ENCODE measurements around the gene NAT9.
A peak's percentile ranks its signal among the peaks of the same experiment; 100 is the strongest.

The NAT9 gene

DNA sequence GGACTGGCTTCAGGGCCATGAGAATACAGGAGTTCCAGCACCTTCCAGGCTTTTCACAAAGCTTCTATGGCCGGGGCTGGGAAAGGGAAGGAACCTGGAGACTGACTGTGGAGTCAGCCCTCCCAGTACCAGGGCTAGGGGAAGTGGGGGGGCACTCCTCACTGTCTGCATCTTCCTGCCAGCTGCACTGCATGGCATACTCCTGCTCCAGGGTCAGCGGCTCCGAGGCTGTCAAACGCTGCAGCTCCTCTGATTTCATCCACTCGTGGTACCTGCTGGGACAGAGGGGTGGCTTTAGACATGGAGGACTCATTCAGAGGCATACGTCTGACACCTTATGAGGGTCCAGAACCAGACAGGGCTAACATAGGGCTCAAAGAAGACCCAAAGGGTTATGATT is 2.7 kb downstream of the NAT9 start:
- no peak for TF ChIP-seq FOXM1 (IDR thresholded peaks at IDR 0.05; ENCODE audit: borderline replicate concordance, low read depth)
- no peak for TF ChIP-seq CEBPB (IDR thresholded peaks at IDR 0.05)
- no peak for TF ChIP-seq TCF12 (IDR thresholded peaks at IDR 0.05; ENCODE audit: low read depth)
- TF ChIP-seq EP300 (IDR thresholded peaks at IDR 0.05; ENCODE audit: borderline replicate concordance), result no peak
- no peak for TF ChIP-seq TEAD4 (IDR thresholded peaks at IDR 0.05)
- TF ChIP-seq, protein P1, sequence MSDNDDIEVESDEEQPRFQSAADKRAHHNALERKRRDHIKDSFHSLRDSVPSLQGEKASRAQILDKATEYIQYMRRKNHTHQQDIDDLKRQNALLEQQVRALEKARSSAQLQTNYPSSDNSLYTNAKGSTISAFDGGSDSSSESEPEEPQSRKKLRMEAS (IDR thresholded peaks at IDR 0.05), result no peak
- no peak for TF ChIP-seq RAD21 (IDR thresholded peaks at IDR 0.05; ENCODE audit: low read depth)
- no peak for TF ChIP-seq TAF1 (IDR thresholded peaks at IDR 0.05; ENCODE audit: low read depth)
- TF ChIP-seq, protein P2, sequence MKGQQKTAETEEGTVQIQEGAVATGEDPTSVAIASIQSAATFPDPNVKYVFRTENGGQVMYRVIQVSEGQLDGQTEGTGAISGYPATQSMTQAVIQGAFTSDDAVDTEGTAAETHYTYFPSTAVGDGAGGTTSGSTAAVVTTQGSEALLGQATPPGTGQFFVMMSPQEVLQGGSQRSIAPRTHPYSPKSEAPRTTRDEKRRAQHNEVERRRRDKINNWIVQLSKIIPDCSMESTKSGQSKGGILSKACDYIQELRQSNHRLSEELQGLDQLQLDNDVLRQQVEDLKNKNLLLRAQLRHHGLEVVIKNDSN (IDR thresholded peaks at IDR 0.05), result no peak
- no peak for TF ChIP-seq YY1 (IDR thresholded peaks at IDR 0.05; ENCODE audit: low read depth)

DNA sequence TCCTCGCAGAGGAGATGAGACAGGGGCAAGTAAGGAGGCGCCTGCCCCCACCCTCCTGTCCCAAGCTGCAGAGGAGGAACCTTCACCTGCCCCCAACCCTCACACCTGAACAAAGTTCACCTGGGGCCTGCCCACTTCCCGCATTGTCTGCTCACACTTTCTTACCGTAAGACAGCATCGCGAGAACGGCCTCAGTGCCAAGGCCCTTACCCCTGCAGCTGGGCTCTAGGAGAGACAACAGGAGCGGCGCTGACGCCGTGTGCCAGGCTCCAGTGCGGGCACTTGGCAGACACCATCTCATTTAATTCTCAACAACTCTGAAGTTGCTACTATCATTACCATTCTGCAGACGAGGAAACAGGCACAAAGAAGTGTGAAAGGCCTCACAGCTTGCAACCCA is 4.1 kb downstream of the NAT9 start:
- TF ChIP-seq YY1 (IDR thresholded peaks at IDR 0.05; ENCODE audit: low read depth) (no peak), EP300 (IDR thresholded peaks at IDR 0.05; ENCODE audit: borderline replicate concordance) (no peak), TAF1 (IDR thresholded peaks at IDR 0.05; ENCODE audit: low read depth) (no peak), TEAD4 (IDR thresholded peaks at IDR 0.05) (no peak), ZBTB7A (IDR thresholded peaks at IDR 0.05; ENCODE audit: low read depth) (no peak), CEBPB (IDR thresholded peaks at IDR 0.05) (no peak), RAD21 (IDR thresholded peaks at IDR 0.05; ENCODE audit: low read depth) (no peak), FOXM1 (IDR thresholded peaks at IDR 0.05; ENCODE audit: borderline replicate concordance, low read depth) (no peak), CREB1 (IDR thresholded peaks at IDR 0.05; ENCODE audit: low read depth) (no peak), EGR1 (IDR thresholded peaks at IDR 0.05) (no peak), TCF12 (IDR thresholded peaks at IDR 0.05; ENCODE audit: low read depth) (no peak), NFIC (IDR thresholded peaks at IDR 0.05) (no peak)
- TF ChIP-seq, protein P1 (IDR thresholded peaks at IDR 0.05), result no peak
- TF ChIP-seq, protein P2 (IDR thresholded peaks at IDR 0.05), result no peak
- TF ChIP-seq, protein P3, sequence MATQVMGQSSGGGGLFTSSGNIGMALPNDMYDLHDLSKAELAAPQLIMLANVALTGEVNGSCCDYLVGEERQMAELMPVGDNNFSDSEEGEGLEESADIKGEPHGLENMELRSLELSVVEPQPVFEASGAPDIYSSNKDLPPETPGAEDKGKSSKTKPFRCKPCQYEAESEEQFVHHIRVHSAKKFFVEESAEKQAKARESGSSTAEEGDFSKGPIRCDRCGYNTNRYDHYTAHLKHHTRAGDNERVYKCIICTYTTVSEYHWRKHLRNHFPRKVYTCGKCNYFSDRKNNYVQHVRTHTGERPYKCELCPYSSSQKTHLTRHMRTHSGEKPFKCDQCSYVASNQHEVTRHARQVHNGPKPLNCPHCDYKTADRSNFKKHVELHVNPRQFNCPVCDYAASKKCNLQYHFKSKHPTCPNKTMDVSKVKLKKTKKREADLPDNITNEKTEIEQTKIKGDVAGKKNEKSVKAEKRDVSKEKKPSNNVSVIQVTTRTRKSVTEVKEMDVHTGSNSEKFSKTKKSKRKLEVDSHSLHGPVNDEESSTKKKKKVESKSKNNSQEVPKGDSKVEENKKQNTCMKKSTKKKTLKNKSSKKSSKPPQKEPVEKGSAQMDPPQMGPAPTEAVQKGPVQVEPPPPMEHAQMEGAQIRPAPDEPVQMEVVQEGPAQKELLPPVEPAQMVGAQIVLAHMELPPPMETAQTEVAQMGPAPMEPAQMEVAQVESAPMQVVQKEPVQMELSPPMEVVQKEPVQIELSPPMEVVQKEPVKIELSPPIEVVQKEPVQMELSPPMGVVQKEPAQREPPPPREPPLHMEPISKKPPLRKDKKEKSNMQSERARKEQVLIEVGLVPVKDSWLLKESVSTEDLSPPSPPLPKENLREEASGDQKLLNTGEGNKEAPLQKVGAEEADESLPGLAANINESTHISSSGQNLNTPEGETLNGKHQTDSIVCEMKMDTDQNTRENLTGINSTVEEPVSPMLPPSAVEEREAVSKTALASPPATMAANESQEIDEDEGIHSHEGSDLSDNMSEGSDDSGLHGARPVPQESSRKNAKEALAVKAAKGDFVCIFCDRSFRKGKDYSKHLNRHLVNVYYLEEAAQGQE (IDR thresholded peaks at IDR 0.05; ENCODE audit: low read depth), result no peak

DNA sequence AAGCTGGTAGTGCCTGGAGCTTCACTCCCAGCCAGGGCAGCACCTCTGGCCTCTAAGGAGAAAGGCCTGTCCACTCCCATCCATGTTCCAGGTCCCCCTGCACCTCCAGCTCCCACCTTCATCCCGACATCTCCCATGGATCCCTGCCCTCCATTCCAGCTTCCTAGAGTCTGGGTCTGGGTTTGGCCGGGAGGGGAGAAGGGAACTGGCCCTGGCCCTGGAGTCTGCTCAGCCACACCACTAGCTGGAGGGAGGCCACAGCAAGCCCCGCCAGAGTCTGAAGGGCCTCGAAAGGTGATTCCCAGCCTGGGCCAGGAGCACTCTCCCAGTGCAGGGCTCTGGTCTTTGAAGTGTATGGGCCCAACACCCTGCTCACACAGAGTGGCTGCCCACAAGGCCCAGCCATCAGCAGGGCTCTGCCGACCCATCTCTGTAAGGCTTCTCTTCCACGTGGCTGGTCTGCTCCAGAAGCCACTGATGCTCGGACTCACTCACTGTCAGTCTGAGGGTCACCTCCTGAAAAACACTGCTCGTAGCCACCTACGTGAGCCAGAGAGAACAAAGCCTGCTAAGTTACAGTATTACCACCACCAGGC is 4.7 kb downstream of the NAT9 start:
- no peak for TF ChIP-seq RAD21 (IDR thresholded peaks at IDR 0.05; ENCODE audit: low read depth)
- TF ChIP-seq CEBPB (IDR thresholded peaks at IDR 0.05), result no peak
- TF ChIP-seq EGR1 (IDR thresholded peaks at IDR 0.05), result no peak
- no peak for TF ChIP-seq TAF1 (IDR thresholded peaks at IDR 0.05; ENCODE audit: low read depth)
- TF ChIP-seq YY1 (IDR thresholded peaks at IDR 0.05; ENCODE audit: low read depth), result no peak
- TF ChIP-seq ZBTB7A (IDR thresholded peaks at IDR 0.05; ENCODE audit: low read depth), result no peak
- no peak for TF ChIP-seq TEAD4 (IDR thresholded peaks at IDR 0.05)
- no peak for TF ChIP-seq TCF12 (IDR thresholded peaks at IDR 0.05; ENCODE audit: low read depth)
- TF ChIP-seq CREB1 (IDR thresholded peaks at IDR 0.05; ENCODE audit: low read depth), result no peak
- no peak for TF ChIP-seq NFIC (IDR thresholded peaks at IDR 0.05)
- TF ChIP-seq, protein P3 (IDR thresholded peaks at IDR 0.05; ENCODE audit: low read depth), result no peak
- no peak for TF ChIP-seq EP300 (IDR thresholded peaks at IDR 0.05; ENCODE audit: borderline replicate concordance)
- TF ChIP-seq, protein P1 (IDR thresholded peaks at IDR 0.05), result no peak
- TF ChIP-seq, protein P2 (IDR thresholded peaks at IDR 0.05), result no peak
- no peak for TF ChIP-seq FOXM1 (IDR thresholded peaks at IDR 0.05; ENCODE audit: borderline replicate concordance, low read depth)

DNA sequence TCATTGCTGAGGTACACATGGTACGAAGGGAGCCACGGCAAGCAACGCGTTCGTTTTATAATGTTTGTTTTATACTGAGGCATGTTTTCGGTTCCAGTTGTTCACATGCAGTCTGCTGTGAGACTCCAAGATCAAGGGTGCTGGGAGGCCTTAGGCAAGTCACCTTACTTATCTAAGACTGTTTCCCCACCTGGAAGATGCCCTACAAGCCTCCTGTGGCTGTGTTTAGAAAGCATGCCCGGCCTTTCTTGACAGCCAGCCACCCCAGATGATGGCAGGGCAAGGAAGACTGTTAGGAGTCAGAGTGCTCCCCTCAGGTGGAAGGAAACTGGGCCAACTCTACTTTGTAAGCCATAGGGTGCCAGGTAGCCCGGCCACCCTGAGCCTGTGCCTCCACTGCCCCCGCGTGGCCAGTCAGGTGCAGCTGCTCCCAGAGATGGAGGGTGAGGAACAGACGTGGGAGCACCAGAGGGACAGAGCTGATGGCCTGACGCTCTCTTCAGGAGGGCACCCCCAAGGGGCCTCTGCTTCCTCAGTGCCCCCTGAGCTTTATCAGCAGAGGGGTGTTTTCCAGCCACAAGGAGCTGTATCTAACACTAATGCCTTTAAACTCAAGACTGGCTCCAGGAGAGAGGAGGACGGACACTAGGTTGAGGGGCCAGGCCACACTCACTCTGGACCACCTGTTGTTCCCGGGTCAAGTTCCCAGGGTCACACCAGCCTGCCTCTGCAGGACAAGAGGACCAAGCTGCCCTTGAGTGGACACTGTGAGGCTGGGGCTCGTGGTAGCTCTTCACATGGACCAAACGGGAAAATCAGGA is 5.4 kb downstream of the NAT9 start:
- TF ChIP-seq RAD21 (IDR thresholded peaks at IDR 0.05; ENCODE audit: low read depth) (peak; percentile 97), EGR1 (IDR thresholded peaks at IDR 0.05) (no peak)
- TF ChIP-seq, protein P1 (IDR thresholded peaks at IDR 0.05), result no peak
